Mucosa of rectum (tissue), 2 donors: ENCODE data around the gene ASB16.
A peak's percentile ranks its signal among the peaks of the same experiment; 100 is the strongest.

Experiments used
- H3K27ac ChIP-seq, 2 donors: one replicate each; pipeline ENCODE4 v1.7.0; 2013; ENCODE audit warnings: inconsistent platforms in 2 of 2, low read depth in 2 of 2, low read length in 2 of 2
- H3K27me3 ChIP-seq, 2 donors: one replicate each; pipeline ENCODE4 v1.7.0; 2013; ENCODE audit warnings: low read length in 2 of 2; ENCODE audit not compliant: control insufficient read depth in 2 of 2, insufficient read depth in 2 of 2
- H3K36me3 ChIP-seq, 2 donors: one replicate each; pipeline ENCODE4 v1.7.0; 2013; ENCODE audit warnings: low read length in 2 of 2; ENCODE audit not compliant: control insufficient read depth in 2 of 2, insufficient read depth in 2 of 2
- H3K4me1 ChIP-seq, 2 donors: one replicate each; pipeline ENCODE4 v1.7.0; 2013; ENCODE audit warnings: low read length in 2 of 2, mild to moderate bottlenecking in 1 of 2; ENCODE audit not compliant: control insufficient read depth in 2 of 2, insufficient read depth in 2 of 2
- H3K4me3 ChIP-seq, 2 donors: one replicate each; pipeline ENCODE4 v1.7.0; 2013; ENCODE audit warnings: low read length in 2 of 2
- H3K9ac ChIP-seq, 2 donors: one replicate each; pipeline ENCODE4 v1.7.0; 2013; ENCODE audit warnings: low read length in 2 of 2, low read depth in 1 of 2, mild to moderate bottlenecking in 1 of 2
- H3K9me3 ChIP-seq, 2 donors: one replicate each; pipeline ENCODE4 v1.7.0; 2013; ENCODE audit warnings: low read length in 2 of 2; ENCODE audit not compliant: control insufficient read depth in 2 of 2
- donor health status: healthy.
- donor health status: Normal muscosa, but diverticular disease.

Gene ASB16

DNA sequence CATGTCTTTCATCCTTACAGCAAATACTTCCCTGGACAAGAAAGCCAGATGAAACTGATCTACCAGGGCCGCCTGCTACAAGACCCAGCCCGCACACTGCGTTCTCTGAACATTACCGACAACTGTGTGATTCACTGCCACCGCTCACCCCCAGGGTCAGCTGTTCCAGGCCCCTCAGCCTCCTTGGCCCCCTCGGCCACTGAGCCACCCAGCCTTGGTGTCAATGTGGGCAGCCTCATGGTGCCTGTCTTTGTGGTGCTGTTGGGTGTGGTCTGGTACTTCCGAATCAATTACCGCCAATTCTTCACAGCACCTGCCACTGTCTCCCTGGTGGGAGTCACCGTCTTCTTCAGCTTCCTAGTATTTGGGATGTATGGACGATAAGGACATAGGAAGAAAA lies 20.0 kb downstream of the ASB16 start:
- H3K4me1 ChIP-seq: peaks cover 16 to 29% of the 10 kb centered on the region in 2 donors
- H3K4me3 ChIP-seq: no peak overlapping the region
- H3K27ac ChIP-seq: no peak overlapping the region
- no peak overlapping the region for H3K9ac ChIP-seq
- H3K27me3 ChIP-seq: no peaks in the 10 kb centered on the region
- H3K9me3 ChIP-seq: no peaks in the 10 kb centered on the region
- peaks cover 35 to 48% of the 10 kb centered on the region in 2 donors for H3K36me3 ChIP-seq

DNA sequence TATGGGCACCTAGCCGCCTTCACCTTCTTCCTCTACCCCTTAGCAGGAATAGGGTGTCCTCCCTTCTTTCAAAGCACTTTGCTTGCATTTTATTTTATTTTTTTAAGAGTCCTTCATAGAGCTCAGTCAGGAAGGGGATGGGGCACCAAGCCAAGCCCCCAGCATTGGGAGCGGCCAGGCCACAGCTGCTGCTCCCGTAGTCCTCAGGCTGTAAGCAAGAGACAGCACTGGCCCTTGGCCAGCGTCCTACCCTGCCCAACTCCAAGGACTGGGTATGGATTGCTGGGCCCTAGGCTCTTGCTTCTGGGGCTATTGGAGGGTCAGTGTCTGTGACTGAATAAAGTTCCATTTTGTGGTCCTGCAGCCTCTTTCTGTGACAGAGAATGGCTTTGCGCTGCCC lies 20.9 kb downstream of the ASB16 start:
- Histone ChIP-seq H3K4me1 (peaks cover 15 to 25% of the 10 kb centered on the region in 2 donors), H3K27me3 (no peaks in the 10 kb centered on the region), H3K9ac (no peak overlapping the region), H3K9me3 (no peaks in the 10 kb centered on the region), H3K27ac (peak overlapping the region in 1 of 2 donors; percentile 59), H3K36me3 (peaks cover 40 to 53% of the 10 kb centered on the region in 2 donors), H3K4me3 (no peak overlapping the region)

GRCh38 chr17:44191941-44192496 lies 21.5 kb downstream of the ASB16 start:
- peak overlapping the region; percentile 59 to 66 for H3K27ac ChIP-seq
- no peak overlapping the region for H3K4me3 ChIP-seq
- peaks cover 15 to 25% of the 10 kb centered on the region in 2 donors for H3K4me1 ChIP-seq
- H3K9ac ChIP-seq: peak overlapping the region; percentile 32 to 49
- no peaks in the 10 kb centered on the region for H3K9me3 ChIP-seq
- no peaks in the 10 kb centered on the region for H3K27me3 ChIP-seq
- peaks cover 44 to 56% of the 10 kb centered on the region in 2 donors for H3K36me3 ChIP-seq

DNA sequence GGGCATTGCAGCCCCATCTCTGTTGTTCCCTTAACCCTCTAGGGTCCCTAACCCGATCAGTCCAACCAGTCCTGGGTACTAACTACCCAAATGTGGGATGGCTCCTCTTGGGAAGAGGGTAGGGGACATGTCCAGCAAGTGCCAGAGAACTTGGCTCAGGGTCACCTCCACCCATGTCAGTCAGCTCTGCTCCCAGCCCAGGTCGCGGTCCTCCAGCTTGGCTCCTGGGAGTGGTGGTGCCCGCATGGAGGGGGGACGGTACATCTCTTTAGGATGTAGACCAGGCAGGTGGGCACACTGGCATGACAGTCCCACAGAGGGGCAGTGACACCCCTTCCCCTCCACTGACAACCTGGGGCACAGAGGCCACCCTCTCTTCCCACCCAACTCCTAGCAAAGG lies 22.2 kb downstream of the ASB16 start:
- H3K9ac ChIP-seq: peak overlapping the region; percentile 32 to 49
- H3K9me3 ChIP-seq: no peaks in the 10 kb centered on the region
- H3K36me3 ChIP-seq: peaks cover 50 to 63% of the 10 kb centered on the region in 2 donors
- peaks cover 15 to 21% of the 10 kb centered on the region in 2 donors for H3K4me1 ChIP-seq
- no peaks in the 10 kb centered on the region for H3K27me3 ChIP-seq
- no peak overlapping the region for H3K4me3 ChIP-seq
- peak overlapping the region; percentile 59 to 66 for H3K27ac ChIP-seq

- Histone ChIP-seq H3K4me3 (no peak overlapping the region), H3K27me3 (no peaks in the 10 kb centered on the region), H3K9me3 (no peaks in the 10 kb centered on the region), H3K27ac (no peak overlapping the region), H3K4me1 (peaks cover 18 to 22% of the 10 kb centered on the region in 2 donors), H3K9ac (no peak overlapping the region), H3K36me3 (peaks cover 50 to 63% of the 10 kb centered on the region in 2 donors)
These were observed 23.0 kb downstream of the ASB16 start for GRCh38 chr17:44193326-44194084.

DNA sequence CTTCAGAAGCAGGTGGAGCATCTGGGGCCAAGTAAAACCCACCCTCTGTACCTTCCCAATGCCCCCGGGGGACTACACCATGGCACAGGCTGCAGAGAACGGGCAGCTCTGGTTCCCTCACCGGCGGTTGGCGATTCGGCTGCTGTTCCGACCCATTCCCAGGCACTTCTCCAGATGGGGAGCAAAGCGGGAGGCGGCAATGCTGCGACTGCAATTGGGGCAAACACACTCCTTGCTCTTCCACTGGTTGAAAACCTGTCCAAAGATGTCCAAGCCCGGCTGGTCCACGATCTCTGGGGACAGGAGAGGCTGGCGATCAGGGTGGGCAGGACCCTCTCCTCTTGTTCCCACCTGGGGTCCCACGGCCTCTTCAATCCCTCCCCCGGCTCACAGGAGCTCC lies 26.6 kb downstream of the ASB16 start:
- H3K27me3 ChIP-seq: no peaks in the 10 kb centered on the region
- no peak overlapping the region for H3K9ac ChIP-seq
- H3K4me3 ChIP-seq: no peak overlapping the region
- no peak overlapping the region for H3K27ac ChIP-seq
- peaks cover 31 to 40% of the 10 kb centered on the region in 2 donors for H3K36me3 ChIP-seq
- H3K9me3 ChIP-seq: no peaks in the 10 kb centered on the region
- peaks cover 24 to 26% of the 10 kb centered on the region in 2 donors for H3K4me1 ChIP-seq

DNA sequence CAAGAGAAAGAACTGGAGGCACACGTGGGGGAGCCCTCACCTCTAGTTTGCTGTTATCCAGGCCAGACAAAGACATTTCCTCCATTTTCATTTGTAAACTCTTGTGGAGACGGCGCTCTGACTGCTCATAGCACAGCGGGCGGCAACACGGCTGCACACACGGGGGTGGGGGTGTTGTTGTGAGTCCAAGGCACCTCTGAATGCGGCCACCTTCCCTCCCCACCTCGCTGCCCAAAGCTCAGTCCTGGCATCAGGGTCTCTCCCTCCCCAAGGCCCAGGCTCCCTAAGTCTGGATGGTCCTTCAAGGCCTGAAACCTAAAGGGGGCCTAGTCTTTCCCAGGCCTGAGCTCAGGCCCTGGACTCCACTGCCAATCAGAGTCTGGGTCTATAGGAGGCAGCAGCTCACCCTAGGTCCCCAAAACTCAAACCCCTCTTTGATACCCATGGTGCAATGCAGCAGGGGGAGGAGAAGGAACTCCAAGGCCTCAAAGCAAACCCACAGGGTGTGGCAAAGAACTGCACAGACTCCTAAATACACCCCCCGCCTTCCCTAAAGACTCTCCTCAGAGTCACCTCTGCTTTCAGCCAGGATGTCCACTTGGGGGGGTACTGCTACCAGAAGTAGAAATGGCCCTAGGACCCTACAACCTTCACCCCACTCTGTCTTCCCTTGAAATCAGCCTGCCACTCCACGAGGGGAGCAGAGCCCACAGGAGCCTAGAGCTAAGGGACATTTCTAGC lies 27.6 kb downstream of the ASB16 start:
- H3K4me3 ChIP-seq: peak overlapping the region; percentile 77 to 82
- no peaks in the 10 kb centered on the region for H3K27me3 ChIP-seq
- peaks cover 14 to 18% of the 10 kb centered on the region in 2 donors for H3K4me1 ChIP-seq
- H3K9me3 ChIP-seq: no peaks in the 10 kb centered on the region
- peak overlapping the region; percentile 89 for H3K9ac ChIP-seq
- H3K27ac ChIP-seq: peak overlapping the region; percentile 94 to 97
- peaks cover 31 to 38% of the 10 kb centered on the region in 2 donors for H3K36me3 ChIP-seq

GRCh38 chr17:44198721-44199552 lies 28.4 kb downstream of the ASB16 start:
- Histone ChIP-seq H3K9ac (peak overlapping the region; percentile 89), H3K27me3 (no peaks in the 10 kb centered on the region), H3K27ac (peak overlapping the region; percentile 94 to 97), H3K4me1 (peaks cover 20 to 21% of the 10 kb centered on the region in 2 donors), H3K9me3 (no peaks in the 10 kb centered on the region), H3K36me3 (peaks cover 30% of the 10 kb centered on the region in 2 donors), H3K4me3 (peak overlapping the region; percentile 77 to 82)

DNA sequence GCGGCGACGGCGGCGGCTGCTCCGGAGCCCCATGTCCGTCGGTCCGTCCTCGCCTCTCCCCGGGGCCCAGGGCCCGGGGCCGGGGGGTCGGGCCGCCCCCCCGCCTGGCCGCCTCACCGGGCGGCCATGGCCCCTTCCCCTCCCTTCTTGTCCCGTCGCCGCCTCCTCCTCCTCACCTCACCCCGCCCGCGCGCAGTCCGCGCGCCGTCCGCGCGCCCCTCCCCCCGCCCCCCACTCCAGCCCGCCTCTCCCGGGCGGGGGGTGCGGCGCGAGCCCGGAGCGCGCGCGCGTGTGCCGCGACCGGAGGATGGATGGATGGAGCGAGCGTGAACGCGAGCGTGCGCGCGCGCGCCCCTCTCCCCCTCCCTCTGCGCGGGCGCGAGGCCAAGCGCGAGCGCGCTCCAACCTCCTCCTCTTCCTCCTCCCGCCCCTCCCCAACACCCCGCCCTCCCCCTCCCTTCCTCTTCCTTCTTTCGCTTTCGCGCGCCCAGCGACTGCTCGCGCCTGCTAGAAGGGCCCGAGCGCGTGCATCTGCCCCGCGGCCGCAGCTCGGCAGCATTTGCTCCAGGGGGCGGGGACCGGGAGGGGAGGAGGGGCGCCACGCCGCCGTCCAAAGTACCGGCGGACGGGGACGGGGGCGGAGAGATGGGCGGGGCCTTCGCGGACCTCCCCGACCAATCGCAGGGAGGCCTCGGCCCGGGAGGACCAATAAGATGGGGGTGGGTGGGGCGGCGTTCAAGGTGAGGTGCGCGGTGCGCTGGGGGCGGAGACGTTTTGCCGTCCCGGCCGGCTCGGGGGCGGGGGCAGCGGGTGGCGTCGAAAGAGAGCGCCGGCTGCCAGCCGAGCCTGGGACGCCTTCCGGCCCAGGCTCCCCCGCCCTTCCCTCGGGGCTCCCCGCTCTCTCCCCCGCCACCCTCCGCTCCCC lies 29.3 kb downstream of the ASB16 start, which contains the start of gene ATXN7L3:
TSS of gene ATXN7L3 (minus strand) at position 332 of the 925 bp plus-strand sequence. CDS start 1,814 bp downstream, outside the sequence.
- H3K9ac ChIP-seq: peak within 1 kb of the TSS; percentile 95 to 96
- H3K27ac ChIP-seq: peak within 1 kb of the TSS; percentile 94 to 97
- H3K27me3 ChIP-seq: no peaks in the 10 kb centered on the region
- H3K4me1 ChIP-seq: peaks cover 21 to 26% of the 10 kb centered on the region in 2 donors
- peaks cover 21% of the 10 kb centered on the region in 2 donors for H3K36me3 ChIP-seq
- H3K4me3 ChIP-seq: peak within 1 kb of the TSS; percentile 85 to 90
- no peaks in the 10 kb centered on the region for H3K9me3 ChIP-seq
